KBM-7 (cell line): ENCODE results near the gene AP4E1.
"Not testable (repeated sequence)": the region's sequence is repeated elsewhere in the genome, so short reads cannot be mapped to it uniquely, and the experiment has no call there.

ENCODE experiments used
- DNase-seq: peaks from one replicate; pipeline ENCODE4 v3.0.0-alpha.2; 2015
- in situ Hi-C: fragments of 300-500 bp; cut with MboI; formaldehyde crosslinking; loops from 2 replicates; pipeline ENCODE4 v1.14.3; 2020; ENCODE audit warnings: low sequenced_read_pairs, low pct_unique_long_range_greater_than_20kb, mixed read lengths

Gene AP4E1

GRCh38 chr15:50908209-50909009 is at the start of gene AP4E1:
Gene AP4E1 (plus strand): TSS chr15:50908683. CDS start chr15:50908779, 96 bp downstream.
- in situ Hi-C loops: no loop called here
- DNase-seq: peak; percentile 99

- no peak for DNase-seq
- in situ Hi-C loops: no loop called here
Measured at GRCh38 chr15:50860824-50861223, 47.7 kb upstream of the AP4E1 start.

GRCh38 chr15:50862553-50862952 is 45.9 kb upstream of the AP4E1 start:
- DNase-seq: no peak
- in situ Hi-C loops: no loop called here

- in situ Hi-C loops: no loop called here
Measured at GRCh38 chr15:50864873-50865272, 43.6 kb upstream of the AP4E1 start.

GRCh38 chr15:50865515-50866353 is 42.7 kb upstream of the AP4E1 start:
- in situ Hi-C loops: no loop called here
- no peak for DNase-seq

More at GRCh38 chr15:50864873-50865272, 43.6 kb upstream of the AP4E1 start:
- no peak for DNase-seq

GRCh38 chr15:50871832-50872231 is 36.7 kb upstream of the AP4E1 start:
- in situ Hi-C loops: no loop called here
- DNase-seq: no peak

- no peak for DNase-seq
- in situ Hi-C loops: no loop called here
Measured at GRCh38 chr15:50872832-50873426, 35.6 kb upstream of the AP4E1 start.

- in situ Hi-C loops: no loop called here
- DNase-seq: peak; percentile 66
Measured at GRCh38 chr15:50873935-50874361, 34.5 kb upstream of the AP4E1 start.

- in situ Hi-C loops: loop anchor here (25.0 kb wide), 1 partner anchor 188 kb away; the partner anchor contains the start of gene TRPM7
- not testable (repeated sequence) for DNase-seq
Measured at GRCh38 chr15:50875238-50875637, 33.2 kb upstream of the AP4E1 start.

- DNase-seq: no peak
- in situ Hi-C loops: loop anchor here (25.0 kb wide), 1 partner anchor 189 kb away; the partner anchor contains the start of gene TRPM7
Measured at GRCh38 chr15:50876260-50876988, 32.1 kb upstream of the AP4E1 start.

GRCh38 chr15:50876989-50877360 is 31.5 kb upstream of the AP4E1 start:
- peak; percentile 94 for DNase-seq
- in situ Hi-C loops: loop anchor here (25.0 kb wide), 1 partner anchor 190 kb away; the partner anchor contains the start of gene TRPM7

GRCh38 chr15:50879016-50879617 is 29.4 kb upstream of the AP4E1 start:
- DNase-seq: no peak
- in situ Hi-C loops: loop anchor here (25.0 kb wide), 1 partner anchor 192 kb away; the partner anchor contains the start of gene TRPM7

GRCh38 chr15:50880206-50880605 is 28.3 kb upstream of the AP4E1 start:
- no peak for DNase-seq
- in situ Hi-C loops: loop anchor here (25.0 kb wide), 1 partner anchor 193 kb away; the partner anchor contains the start of gene TRPM7

- DNase-seq: no peak
- in situ Hi-C loops: loop anchor here (25.0 kb wide), 1 partner anchor 193 kb away; the partner anchor contains the start of gene TRPM7
Measured at GRCh38 chr15:50880651-50881114, 27.8 kb upstream of the AP4E1 start.

GRCh38 chr15:50881121-50882048 is 27.1 kb upstream of the AP4E1 start:
- DNase-seq: peak; percentile 41
- in situ Hi-C loops: loop anchor here (25.0 kb wide), 1 partner anchor 194 kb away; the partner anchor contains the start of gene TRPM7

GRCh38 chr15:50883903-50884302 is 24.6 kb upstream of the AP4E1 start:
- in situ Hi-C loops: loop anchor here (25.0 kb wide), 1 partner anchor 197 kb away; the partner anchor contains the start of gene TRPM7
- peak; percentile 86 for DNase-seq

- in situ Hi-C loops: loop anchor here (25.0 kb wide), 1 partner anchor 197 kb away; the partner anchor contains the start of gene TRPM7
- DNase-seq: no peak
Measured at GRCh38 chr15:50884540-50884939, 23.9 kb upstream of the AP4E1 start.
